ENCODE data around the gene DCST1.

DCST1 gene

GRCh38 chr1:155051777-155052398, 18.3 kb downstream of the DCST1 start:
- DNase-seq (ENCODE audit: low read depth in 1 of 2, low spot score in 1 of 2): no peak

GRCh38 chr1:155052439-155053395, 19.1 kb downstream of the DCST1 start:
- DNase-seq (ENCODE audit: low read depth in 1 of 2, low spot score in 1 of 2): no peak

- DNase-seq (ENCODE audit: low read depth in 1 of 2, low spot score in 1 of 2): no peak
Measured at GRCh38 chr1:155053531-155054105, 20.0 kb downstream of the DCST1 start.

- no peak for DNase-seq (ENCODE audit: low read depth in 1 of 2, low spot score in 1 of 2)
Measured at GRCh38 chr1:155057104-155057503, 23.5 kb downstream of the DCST1 start.

- no peak for DNase-seq (ENCODE audit: low read depth in 1 of 2, low spot score in 1 of 2)
Measured at GRCh38 chr1:155057788-155058211, 24.2 kb downstream of the DCST1 start.

GRCh38 chr1:155060736-155061135, 27.1 kb downstream of the DCST1 start:
- DNase-seq (ENCODE audit: low read depth in 1 of 2, low spot score in 1 of 2): no peak

- peak; percentile 91 to 96 for DNase-seq (ENCODE audit: low read depth in 1 of 2, low spot score in 1 of 2)
Measured at GRCh38 chr1:155061381-155062150, 27.9 kb downstream of the DCST1 start.

- DNase-seq (ENCODE audit: low read depth in 1 of 2, low spot score in 1 of 2): no peak
Measured at GRCh38 chr1:155062151-155062686, 28.6 kb downstream of the DCST1 start.

- peak in 1 of 2 donors; percentile 57 for DNase-seq (ENCODE audit: low read depth in 1 of 2, low spot score in 1 of 2)
Measured at GRCh38 chr1:155062702-155063411, 29.2 kb downstream of the DCST1 start.

GRCh38 chr1:155063550-155064110, 30.0 kb downstream of the DCST1 start, which contains the start of gene EFNA4:
Gene EFNA4 (plus strand): TSS chr1:155063740. CDS start chr1:155063824, 84 bp downstream.
- DNase-seq (ENCODE audit: low read depth in 1 of 2, low spot score in 1 of 2): peak in 1 of 2 donors; percentile 73

GRCh38 chr1:155064111-155064831, 30.6 kb downstream of the DCST1 start:
- DNase-seq (ENCODE audit: low read depth in 1 of 2, low spot score in 1 of 2): no peak

GRCh38 chr1:155064832-155065429, 31.3 kb downstream of the DCST1 start:
- no peak for DNase-seq (ENCODE audit: low read depth in 1 of 2, low spot score in 1 of 2)

GRCh38 chr1:155066777-155067176, 33.2 kb downstream of the DCST1 start:
- no peak for DNase-seq (ENCODE audit: low read depth in 1 of 2, low spot score in 1 of 2)

- DNase-seq (ENCODE audit: low read depth in 1 of 2, low spot score in 1 of 2): no peak
Measured at GRCh38 chr1:155068599-155068998, 35.0 kb downstream of the DCST1 start.

GRCh38 chr1:155069551-155070157, 36.0 kb downstream of the DCST1 start:
- DNase-seq (ENCODE audit: low read depth in 1 of 2, low spot score in 1 of 2): no peak

- DNase-seq (ENCODE audit: low read depth in 1 of 2, low spot score in 1 of 2): no peak
Measured at GRCh38 chr1:155070158-155070621, 36.6 kb downstream of the DCST1 start.

GRCh38 chr1:155070721-155071569, 37.3 kb downstream of the DCST1 start:
- DNase-seq (ENCODE audit: low read depth in 1 of 2, low spot score in 1 of 2): peak in 1 of 2 donors; percentile 71

Data from activated CD4-positive, alpha-beta T cell treated with anti-CD3 and anti-CD28 coated beads, Interleukin-2, amount 50 U/mL, for 24 hours (primary cell).